HS-5 (cell line): ENCODE results near the gene MYBBP1A.

Experiments
- DNase-seq: peaks from one replicate; pipeline ENCODE4 v3.0.0-alpha.2; 2012; ENCODE audit warnings: low read depth

MYBBP1A gene

DNA sequence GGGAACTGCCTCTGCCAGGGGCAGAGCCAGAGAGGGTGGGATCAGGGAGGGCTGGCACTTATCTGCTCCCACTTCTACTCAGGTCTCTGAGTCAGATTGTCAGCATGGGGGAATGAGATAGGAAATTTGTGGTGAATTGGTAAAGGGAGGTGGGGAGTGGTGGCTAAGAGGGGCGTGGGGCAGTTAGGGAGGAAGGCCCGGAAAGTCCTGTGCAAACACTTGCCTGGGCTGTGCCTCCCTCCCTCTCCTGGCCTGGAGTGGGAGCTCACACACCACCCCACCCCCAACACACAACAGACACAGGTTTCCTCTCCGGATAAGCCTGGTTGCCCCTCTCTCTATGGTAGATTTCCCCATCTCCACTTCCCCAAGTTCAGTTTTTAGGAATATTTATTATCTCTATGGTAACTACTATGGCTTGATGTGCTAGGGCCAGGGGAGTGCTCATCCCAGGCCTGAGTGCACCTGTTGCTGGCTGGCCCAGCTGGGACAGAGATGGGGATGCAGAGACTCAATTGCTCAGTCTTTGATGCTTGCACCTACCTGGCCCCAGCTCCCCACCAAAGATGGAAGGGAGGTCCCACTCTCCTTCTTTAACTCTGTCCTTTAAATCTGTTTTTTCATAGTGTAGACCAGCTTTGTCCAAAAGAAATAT, 53.8 kb downstream of the MYBBP1A start:
- DNase-seq, result no peak

- no peak for DNase-seq
These were observed 55.0 kb downstream of the MYBBP1A start for GRCh38 chr17:4500191-4500571.

GRCh38 chr17:4499431-4500190, 55.6 kb downstream of the MYBBP1A start:
- DNase-seq, result no peak

DNA sequence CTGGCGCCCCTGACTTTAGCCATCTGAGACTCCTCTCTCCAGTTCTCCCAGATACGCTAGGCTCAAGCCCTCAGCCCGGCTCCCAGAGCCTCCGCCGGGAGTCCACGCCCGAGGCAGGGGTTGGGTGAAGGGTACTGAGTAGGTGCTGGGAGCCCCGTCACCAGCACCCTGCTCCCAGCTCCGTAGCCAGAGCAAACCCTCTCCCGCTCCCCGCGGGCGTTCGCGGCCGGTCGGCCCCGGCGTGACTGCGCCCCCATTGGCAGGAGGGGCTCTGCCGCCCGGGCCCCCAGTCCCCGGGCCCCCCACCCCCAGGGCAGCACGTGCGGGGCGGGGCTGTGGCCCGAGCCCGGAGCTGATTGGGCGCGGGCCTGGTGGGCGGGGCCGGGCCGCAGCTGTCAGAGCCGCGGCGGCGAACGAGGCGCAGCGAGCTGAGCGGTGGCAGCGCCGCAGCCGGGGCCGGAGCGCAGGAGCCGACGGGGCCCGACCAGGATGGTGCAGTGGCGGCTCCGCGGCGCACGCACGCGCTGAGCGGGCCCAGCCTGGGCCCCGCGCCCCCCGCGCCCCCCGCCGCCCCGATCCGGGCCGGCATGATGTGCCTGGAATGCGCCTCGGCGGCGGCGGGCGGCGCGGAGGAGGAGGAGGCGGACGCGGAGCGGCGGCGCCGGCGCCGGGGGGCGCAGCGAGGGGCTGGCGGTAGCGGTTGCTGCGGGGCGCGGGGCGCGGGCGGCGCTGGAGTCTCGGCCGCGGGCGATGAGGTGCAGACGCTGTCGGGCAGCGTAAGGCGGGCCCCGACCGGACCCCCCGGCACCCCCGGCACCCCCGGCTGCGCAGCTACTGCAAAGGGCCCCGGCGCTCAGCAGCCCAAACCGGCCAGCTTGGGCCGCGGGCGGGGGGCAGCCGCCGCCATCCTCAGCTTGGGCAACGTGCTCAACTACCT, 56.5 kb downstream of the MYBBP1A start, which contains the start of gene SPNS2:
TSS of gene SPNS2 (plus strand) at position 421 of the 937 bp plus-strand sequence. CDS start at position 588, 167 bp downstream.
- DNase-seq, result no peak

GRCh38 chr17:4497101-4497824, 57.9 kb downstream of the MYBBP1A start:
- DNase-seq, result peak; percentile 14

GRCh38 chr17:4492721-4493561, 62.2 kb downstream of the MYBBP1A start:
- no peak for DNase-seq

DNA sequence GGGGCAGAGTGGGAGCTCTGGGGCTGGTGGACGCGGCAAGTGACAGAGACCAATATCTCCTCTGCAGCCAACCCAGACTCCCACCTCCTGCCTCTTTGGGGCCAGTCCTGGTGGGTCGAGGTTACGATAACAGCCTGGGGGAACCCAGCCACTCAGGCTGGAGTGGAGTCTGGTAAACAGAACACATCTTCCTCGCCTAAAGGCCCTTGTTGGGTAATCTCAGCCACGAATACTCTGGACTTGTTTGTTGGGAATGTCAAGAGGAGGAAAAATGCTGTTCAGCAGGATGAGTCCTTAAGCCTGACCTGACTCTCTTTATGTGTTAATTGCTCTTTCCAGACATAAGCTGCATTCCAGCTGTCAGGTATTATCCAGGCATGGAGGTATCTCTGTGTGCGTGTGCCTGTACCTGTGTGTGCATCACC, 64.5 kb downstream of the MYBBP1A start:
- no peak for DNase-seq

DNA sequence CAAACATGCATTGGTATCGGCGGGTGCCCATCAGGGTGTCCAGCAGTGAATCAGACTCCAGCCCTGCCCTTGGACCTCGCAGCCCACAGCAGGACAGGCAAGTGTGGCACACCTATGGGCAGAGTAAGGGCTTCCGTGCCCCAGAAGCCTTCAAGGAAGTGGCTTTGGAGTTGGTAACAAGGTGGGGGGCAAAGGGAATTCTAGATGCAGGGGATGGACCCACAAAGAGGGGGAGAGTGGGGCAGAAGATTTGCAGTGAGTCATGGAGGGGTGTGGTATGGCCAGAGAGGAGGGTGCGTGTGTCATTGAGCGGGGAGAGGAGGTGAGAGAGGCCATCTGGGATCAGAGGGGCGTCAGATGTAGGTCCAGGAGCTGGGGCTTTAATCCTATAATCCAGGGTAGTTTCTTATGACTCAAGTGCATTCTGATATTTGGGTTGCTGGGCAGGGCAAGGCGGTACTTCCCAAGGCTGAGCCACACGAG, 65.0 kb downstream of the MYBBP1A start:
- DNase-seq, result no peak

DNA sequence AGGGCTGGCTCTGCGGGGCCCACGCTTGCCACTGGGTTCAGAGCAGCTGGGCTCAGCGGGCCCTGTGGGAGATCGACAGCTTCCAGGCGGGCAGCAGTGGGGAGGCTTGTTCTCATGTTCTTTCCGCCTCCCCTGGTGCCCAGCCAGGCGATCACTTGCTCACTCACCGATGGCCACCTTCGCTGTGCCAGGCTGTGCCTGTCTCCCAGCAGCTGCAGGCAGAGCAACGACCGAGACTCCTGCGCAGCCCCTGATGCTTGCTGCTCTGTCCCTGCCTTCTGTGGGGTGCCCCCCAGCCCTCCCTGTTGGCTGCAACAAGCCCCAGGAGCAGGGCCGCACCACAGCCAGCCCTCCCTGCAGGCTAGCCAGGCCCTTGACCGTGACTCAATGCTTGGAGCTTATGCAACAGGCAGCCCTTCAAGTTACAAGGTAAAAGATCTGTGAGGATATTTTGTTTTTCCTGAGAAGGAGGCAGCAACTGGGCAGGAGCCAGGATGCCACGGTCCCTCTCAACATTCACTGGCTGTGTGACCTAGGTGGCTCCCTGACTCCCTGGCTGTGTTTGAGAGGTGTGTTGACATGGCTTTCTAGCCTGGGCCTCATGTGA, 66.1 kb downstream of the MYBBP1A start:
- DNase-seq, result no peak
